Tibial nerve (tissue), 4 donors: ENCODE results near the gene MEOX1. TPM values are rescaled to one million over a fixed set of nuclear protein-coding genes. Genes with fewer than 3 reads are reported as not detected.
"Not testable (repeated sequence)": the region's sequence is repeated elsewhere in the genome, so short reads cannot be mapped to it uniquely, and the experiment has no call there.

Experiments used
- DNase-seq, 2 donors: peaks; one replicate each; pipeline ENCODE4 v3.0.0-alpha.2; 2019; ENCODE audit warnings: low spot score in 2 of 2
- H3K27ac ChIP-seq, 4 donors: fragments of 200-600 bp; sonication (generic) in 3 of 4; one replicate each; pipeline ENCODE4 v1.5.1; 2017 to 2019; ENCODE audit warnings: mild to moderate bottlenecking in 1 of 4
- H3K27me3 ChIP-seq, 2 donors: fragments of 200-600 bp; sonication (generic) in 1 of 2; one replicate each; pipeline versions ENCODE4 v1.5.1 to v1.6.0; 2017 to 2019
- H3K36me3 ChIP-seq, 3 donors: fragments of 200-600 bp; sonication (generic); one replicate each; pipeline ENCODE4 v1.5.1; 2018 to 2019
- H3K4me1 ChIP-seq, 4 donors: fragments of 200-600 bp; sonication (generic) in 3 of 4; one replicate each; pipeline ENCODE4 v1.5.1; 2017 to 2019
- H3K4me3 ChIP-seq, 4 donors: fragments of 200-600 bp; sonication (generic) in 3 of 4; one replicate each; pipeline ENCODE4 v1.5.1; 2017 to 2019; ENCODE audit warnings: mild to moderate bottlenecking in 1 of 4, moderate library complexity in 1 of 4
- H3K9me3 ChIP-seq, 4 donors: fragments of 200-600 bp; sonication (generic) in 3 of 4; one replicate each; pipeline ENCODE4 v1.5.1; 2017 to 2019
- CTCF ChIP-seq, 5 experiments: fragments of 200-600 bp in 3 of 5; fragments of 450-650 bp in 2 of 5; sonication (generic) in 3 of 5; IDR thresholded peaks; one replicate each; pipeline ENCODE4 v1.5.1; 2016 to 2019; ENCODE audit warnings: antibody characterized with exemption in 5 of 5, mild to moderate bottlenecking in 3 of 5, moderate library complexity in 2 of 5
- EP300 ChIP-seq, 2 donors: sonication (generic); formaldehyde crosslinking; IDR thresholded peaks; one replicate each; pipeline ENCODE4 v1.6.1; 2017; ENCODE audit warnings: antibody characterized with exemption in 2 of 2, mild to moderate bottlenecking in 1 of 2
- POLR2A ChIP-seq, 2 donors: fragments of 450-650 bp; IDR thresholded peaks; one replicate each; pipeline ENCODE4 v1.6.1; 2017; ENCODE audit warnings: antibody characterized with exemption in 2 of 2, mild to moderate bottlenecking in 2 of 2, moderate library complexity in 2 of 2
- WGBS, 2 donors: methylation state at CpG; one replicate each; pipeline ENCODE4 v1.1.5; 2018; 5-methylcytosine and 5-hydroxymethylcytosine counted together
- total RNA-seq, 4 donors: library from RNA; depleted of rRNA; stranded (reverse); fragments of >200 nt; gene quantifications; one replicate each; pipeline ENCODE4 v1.1.0, GENCODE V29; 2016

Gene MEOX1
- total RNA-seq, 4 donors from 2014 or later, result 4.2 to 12.5 (median 5.3) TPM

- Histone ChIP-seq H3K4me3 (no peak overlapping the region), H3K9me3 (no peaks in the 10 kb centered on the region), H3K27ac (no peak overlapping the region), H3K27me3 (no peaks in the 10 kb centered on the region), H3K4me1 (no peaks in the 10 kb centered on the region), H3K36me3 (no peaks in the 10 kb centered on the region)
- TF ChIP-seq POLR2A (IDR thresholded peaks at IDR 0.05) (no peak), CTCF (IDR thresholded peaks at IDR 0.05) (no peak), EP300 (IDR thresholded peaks at IDR 0.05) (no peak)
- 66 to 76% methylated on average over 4 to 5 of the region's 9 CpGs for WGBS, 2 donors
- no peak for DNase-seq
Observed at GRCh38 chr17:43690624-43691316, 29.0 kb upstream of the MEOX1 start.

DNA sequence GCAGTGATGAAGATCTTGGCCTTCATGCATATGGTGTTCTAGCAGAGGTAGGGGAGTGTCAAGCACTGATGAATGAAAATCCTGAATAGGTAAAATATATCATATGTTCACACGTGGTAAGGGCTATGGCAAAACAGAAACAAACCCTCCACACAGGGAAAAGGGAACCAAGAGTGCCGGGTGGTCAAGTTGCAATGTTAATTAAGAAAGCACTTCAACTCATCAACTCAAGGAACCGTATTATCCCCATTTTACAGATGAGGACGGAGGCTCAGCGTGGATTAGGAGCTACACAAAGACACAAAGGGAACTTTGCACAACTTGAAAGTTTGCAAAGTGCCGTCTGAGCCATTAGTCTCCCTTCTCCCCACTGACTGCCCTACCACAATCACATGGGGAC is 28.1 kb upstream of the MEOX1 start:
- TF ChIP-seq CTCF (IDR thresholded peaks at IDR 0.05) (no peak), EP300 (IDR thresholded peaks at IDR 0.05) (no peak), POLR2A (IDR thresholded peaks at IDR 0.05) (no peak)
- Histone ChIP-seq H3K27ac (no peak overlapping the region), H3K27me3 (no peaks in the 10 kb centered on the region), H3K9me3 (no peaks in the 10 kb centered on the region), H3K4me1 (no peaks in the 10 kb centered on the region), H3K36me3 (no peaks in the 10 kb centered on the region), H3K4me3 (no peak overlapping the region)
- WGBS, 2 donors, result 59 to 71% methylated on average over 6 of the region's 6 CpGs
- DNase-seq, result no peak

- Histone ChIP-seq H3K27me3 (no peaks in the 10 kb centered on the region), H3K9me3 (no peaks in the 10 kb centered on the region), H3K36me3 (no peaks in the 10 kb centered on the region), H3K4me3 (no peak overlapping the region), H3K4me1 (no peaks in the 10 kb centered on the region), H3K27ac (no peak overlapping the region)
- WGBS, 2 donors, result 78 to 83% methylated on average over 3 of the region's 3 CpGs
- TF ChIP-seq CTCF (IDR thresholded peaks at IDR 0.05), result no peak
- no peak for TF ChIP-seq EP300 (IDR thresholded peaks at IDR 0.05)
- no peak for TF ChIP-seq POLR2A (IDR thresholded peaks at IDR 0.05)
- DNase-seq, result no peak
Observed at GRCh38 chr17:43689131-43689530, 27.4 kb upstream of the MEOX1 start.

GRCh38 chr17:43686957-43687356 is 25.2 kb upstream of the MEOX1 start:
- H3K4me1 ChIP-seq, H3K27me3 ChIP-seq, H3K27ac ChIP-seq, H3K9me3 ChIP-seq, H3K36me3 ChIP-seq, DNase-seq, H3K4me3 ChIP-seq: not testable (repeated sequence)
- 90 to 96% methylated on average over 9 of the region's 9 CpGs for WGBS, 2 donors

- Histone ChIP-seq H3K4me1 (no peaks in the 10 kb centered on the region), H3K27ac (no peak overlapping the region), H3K36me3 (no peaks in the 10 kb centered on the region), H3K27me3 (no peaks in the 10 kb centered on the region), H3K9me3 (no peaks in the 10 kb centered on the region), H3K4me3 (no peak overlapping the region)
- TF ChIP-seq EP300 (IDR thresholded peaks at IDR 0.05), result no peak
- TF ChIP-seq POLR2A (IDR thresholded peaks at IDR 0.05), result no peak
- no peak for TF ChIP-seq CTCF (IDR thresholded peaks at IDR 0.05)
- DNase-seq, result no peak
- WGBS, 2 donors, result 88 to 92% methylated on average over 12 of the region's 12 CpGs
Observed at GRCh38 chr17:43683928-43684653, 22.4 kb upstream of the MEOX1 start.
